GM21619 (cell line): ENCODE results near the gene SMOC1.

Experiments
- ATAC-seq: cut with Tn5 transposase; IDR thresholded peaks from one replicate; pipeline ENCODE4 v1.9.1; 2021; ENCODE audit not compliant: unreplicated experiment

The SMOC1 gene

GRCh38 chr14:70006699-70007098 is 127.5 kb downstream of the SMOC1 start:
- ATAC-seq = no peak

- ATAC-seq = no peak
Measured at GRCh38 chr14:70008284-70009262, 129.4 kb downstream of the SMOC1 start.

GRCh38 chr14:70009961-70010360 is 130.7 kb downstream of the SMOC1 start:
- no peak for ATAC-seq

- no peak for ATAC-seq
Measured at GRCh38 chr14:70011098-70011497, 131.9 kb downstream of the SMOC1 start.

GRCh38 chr14:70011708-70012107 is 132.5 kb downstream of the SMOC1 start:
- ATAC-seq = no peak

- no peak for ATAC-seq
Measured at GRCh38 chr14:70013271-70013873, 134.2 kb downstream of the SMOC1 start.

GRCh38 chr14:70014406-70015095 is 135.3 kb downstream of the SMOC1 start:
- ATAC-seq = no peak

- ATAC-seq = no peak
Measured at GRCh38 chr14:70018230-70018629, 139.0 kb downstream of the SMOC1 start.

GRCh38 chr14:70018713-70019211 is 139.5 kb downstream of the SMOC1 start:
- no peak for ATAC-seq

- no peak for ATAC-seq
Measured at GRCh38 chr14:70019695-70020094, 140.5 kb downstream of the SMOC1 start.

GRCh38 chr14:70020352-70021170 is 141.3 kb downstream of the SMOC1 start:
- no peak for ATAC-seq

- ATAC-seq = no peak
Measured at GRCh38 chr14:70021548-70022220, 142.5 kb downstream of the SMOC1 start.

- no peak for ATAC-seq
Measured at GRCh38 chr14:70022771-70023445, 143.7 kb downstream of the SMOC1 start.

- ATAC-seq = no peak
Measured at GRCh38 chr14:70023871-70024270, 144.7 kb downstream of the SMOC1 start.

- ATAC-seq = no peak
Measured at GRCh38 chr14:70027785-70028428, 148.7 kb downstream of the SMOC1 start.

- no peak for ATAC-seq
Measured at GRCh38 chr14:70029296-70030132, 150.3 kb downstream of the SMOC1 start.

GRCh38 chr14:70032016-70032415 is 152.8 kb downstream of the SMOC1 start:
- no peak for ATAC-seq

- no peak for ATAC-seq
Measured at GRCh38 chr14:70032447-70032846, 153.2 kb downstream of the SMOC1 start.
